NCI-H146 treated with DMSO at 0.1 percent for 48 hours (cell line): Measurements from ENCODE around the gene CBFB.
A peak's percentile ranks its signal among the peaks of the same experiment; 100 is the strongest.
"Not testable (repeated sequence)": the region's sequence is repeated elsewhere in the genome, so short reads cannot be mapped to it uniquely, and the experiment has no call there.

Experiments
- DNase-seq: peaks from one replicate; lab custom pipeline; 2025; ENCODE audit not compliant: unreplicated experiment; lab: John Stamatoyannopoulos, UW

Gene CBFB

GRCh38 chr16:67040906-67041305, 12.0 kb downstream of the CBFB start:
- DNase-seq: no peak

GRCh38 chr16:67041520-67041919, 12.6 kb downstream of the CBFB start:
- not testable (repeated sequence) for DNase-seq

GRCh38 chr16:67043420-67043819, 14.5 kb downstream of the CBFB start:
- no peak for DNase-seq

- no peak for DNase-seq
These were observed 21.8 kb downstream of the CBFB start for GRCh38 chr16:67050796-67051195.

- DNase-seq: no peak
These were observed 23.4 kb downstream of the CBFB start for GRCh38 chr16:67052399-67052798.

- DNase-seq: no peak
These were observed 24.9 kb downstream of the CBFB start for GRCh38 chr16:67053767-67054334.

GRCh38 chr16:67054901-67055300, 26.0 kb downstream of the CBFB start:
- no peak for DNase-seq

GRCh38 chr16:67055712-67056487, 27.0 kb downstream of the CBFB start:
- DNase-seq: no peak

GRCh38 chr16:67063008-67063407, 34.1 kb downstream of the CBFB start:
- no peak for DNase-seq

GRCh38 chr16:67068212-67068753, 39.3 kb downstream of the CBFB start:
- no peak for DNase-seq

- no peak for DNase-seq
These were observed 42.6 kb downstream of the CBFB start for GRCh38 chr16:67071476-67072048.

- DNase-seq: no peak
These were observed 46.4 kb downstream of the CBFB start for GRCh38 chr16:67075331-67075730.

- DNase-seq: peak; percentile 7
These were observed 48.9 kb downstream of the CBFB start for GRCh38 chr16:67077871-67078270.

- DNase-seq: no peak
These were observed 53.2 kb downstream of the CBFB start for GRCh38 chr16:67082100-67082499.

- no peak for DNase-seq
These were observed 53.9 kb downstream of the CBFB start for GRCh38 chr16:67082891-67083290.

GRCh38 chr16:67084345-67085028, 55.5 kb downstream of the CBFB start:
- DNase-seq: no peak

GRCh38 chr16:67086822-67087221, 57.9 kb downstream of the CBFB start:
- DNase-seq: no peak

GRCh38 chr16:67087291-67087690, 58.3 kb downstream of the CBFB start:
- DNase-seq: no peak

- DNase-seq: no peak
These were observed 58.9 kb downstream of the CBFB start for GRCh38 chr16:67087803-67088202.

GRCh38 chr16:67088551-67088950, 59.6 kb downstream of the CBFB start:
- DNase-seq: no peak

GRCh38 chr16:67089101-67089500, 60.2 kb downstream of the CBFB start:
- no peak for DNase-seq
